CD4-positive, alpha-beta T cell treated with Interleukin-10 for 1 hour (primary cell): ENCODE data around the gene CYP2C8.
"Not testable (repeated sequence)": the region's sequence is repeated elsewhere in the genome, so short reads cannot be mapped to it uniquely, and the experiment has no call there.

Experiments used
- DNase-seq: peaks from one replicate; pipeline ENCODE4 v3.0.0-alpha.2; 2020

Gene CYP2C8

GRCh38 chr10:95069286-95069685, at the start of gene CYP2C8:
CYP2C8 (minus strand) TSS chr10:95069497; CDS start chr10:95069402, 95 bp downstream.
- DNase-seq, result no peak

- DNase-seq, result no peak
These were observed 47.6 kb upstream of the CYP2C8 start for GRCh38 chr10:95116869-95117269.

GRCh38 chr10:95110823-95111222, 41.5 kb upstream of the CYP2C8 start:
- DNase-seq, result not testable (repeated sequence)

GRCh38 chr10:95097805-95098204, 28.5 kb upstream of the CYP2C8 start:
- DNase-seq, result no peak

GRCh38 chr10:95096143-95096542, 26.8 kb upstream of the CYP2C8 start:
- DNase-seq, result no peak

- DNase-seq, result not testable (repeated sequence)
These were observed 10.3 kb upstream of the CYP2C8 start for GRCh38 chr10:95079626-95080025.

- DNase-seq, result no peak
These were observed 8.3 kb upstream of the CYP2C8 start for GRCh38 chr10:95077556-95077955.

- DNase-seq, result no peak
These were observed 1.9 kb upstream of the CYP2C8 start for GRCh38 chr10:95071107-95071660.

- not testable (repeated sequence) for DNase-seq
These were observed 5.2 kb downstream of the CYP2C8 start for GRCh38 chr10:95064125-95064524.

GRCh38 chr10:95056744-95057363, 12.4 kb downstream of the CYP2C8 start:
- DNase-seq, result no peak

GRCh38 chr10:95049919-95050318, 19.4 kb downstream of the CYP2C8 start:
- DNase-seq, result no peak

- no peak for DNase-seq
These were observed 21.1 kb downstream of the CYP2C8 start for GRCh38 chr10:95048206-95048605.

GRCh38 chr10:95039281-95039680, 30.0 kb downstream of the CYP2C8 start:
- DNase-seq, result no peak

- no peak for DNase-seq
These were observed 33.7 kb downstream of the CYP2C8 start for GRCh38 chr10:95035332-95036295.

GRCh38 chr10:95034401-95034800, 34.9 kb downstream of the CYP2C8 start:
- no peak for DNase-seq

- no peak for DNase-seq
These were observed 37.6 kb downstream of the CYP2C8 start for GRCh38 chr10:95031656-95032055.

- no peak for DNase-seq
These were observed 42.8 kb downstream of the CYP2C8 start for GRCh38 chr10:95026461-95026860.

GRCh38 chr10:94997741-94998174, 71.5 kb downstream of the CYP2C8 start:
- DNase-seq, result no peak

GRCh38 chr10:94992811-94993210, 76.5 kb downstream of the CYP2C8 start:
- DNase-seq, result no peak

- no peak for DNase-seq
These were observed 77.9 kb downstream of the CYP2C8 start for GRCh38 chr10:94991243-94991888.

- no peak for DNase-seq
These were observed 80.1 kb downstream of the CYP2C8 start for GRCh38 chr10:94989192-94989591.
